NT2/D1 (cell line): Measurements from ENCODE around the gene VARS2.

Source experiments
- SUZ12 ChIP-seq: IDR thresholded peaks from 2 replicates; pipeline ENCODE4 v1.6.1; 2011; ENCODE audit not compliant: insufficient read length, insufficient read depth; ENCODE audit errors: extremely low read depth
- ZNF274 ChIP-seq: IDR thresholded peaks from 2 replicates; pipeline ENCODE4 v1.6.1; 2011; ENCODE audit warnings: mild to moderate bottlenecking, low read depth, low read length

- no peak for TF ChIP-seq SUZ12
- TF ChIP-seq ZNF274: no peak
Observed at GRCh38 chr6:30937265-30937664, 23.2 kb downstream of the VARS2 start.
